Naive B cell (primary cell): ENCODE measurements around the gene NRP2. TPM values are rescaled to one million over a fixed set of nuclear protein-coding genes. Genes with fewer than 3 reads are reported as not detected.

Source experiments
- ATAC-seq, 2 donors: fragments of 150-1000 bp; cut with Tn5 transposase; 2 replicates each; pipeline ENCODE4 v1.10.0; 2021; ENCODE audit warnings: low read depth in 2 of 2, mild to moderate bottlenecking in 2 of 2, moderate library complexity in 2 of 2
- DNase-seq: peaks from one replicate; pipeline ENCODE4 v3.0.0; 2022
- H3K27ac Mint-ChIP-seq, 6 donors: one replicate each; pipeline ENCODE4 v1.8.0; 2020 to 2022; ENCODE audit warnings: mild to moderate bottlenecking in 6 of 6, mixed read lengths in 6 of 6, moderate library complexity in 5 of 6, inconsistent platforms in 2 of 6
- H3K27me3 Mint-ChIP-seq, 3 donors: one replicate each; pipeline ENCODE4 v1.8.0; 2021 to 2022; ENCODE audit warnings: mixed read lengths in 3 of 3, mild to moderate bottlenecking in 1 of 3
- H3K36me3 Mint-ChIP-seq, 2 donors: one replicate each; pipeline ENCODE4 v1.8.0; 2020 to 2022; ENCODE audit warnings: mixed read lengths in 2 of 2, inconsistent platforms in 1 of 2, mild to moderate bottlenecking in 1 of 2
- H3K4me1 Mint-ChIP-seq, 3 donors: one replicate each; pipeline ENCODE4 v1.8.0; 2020 to 2022; ENCODE audit warnings: mixed read lengths in 3 of 3, inconsistent platforms in 1 of 3, mild to moderate bottlenecking in 1 of 3, moderate library complexity in 1 of 3
- H3K4me3 Mint-ChIP-seq, 8 donors: one replicate each; pipeline ENCODE4 v1.8.0; 2020 to 2022; ENCODE audit warnings: mild to moderate bottlenecking in 8 of 8, mixed read lengths in 8 of 8, moderate library complexity in 8 of 8, inconsistent platforms in 2 of 8
- H3K9me3 Mint-ChIP-seq, 7 donors: one replicate each; pipeline ENCODE4 v1.8.0; 2020 to 2022; ENCODE audit warnings: mixed read lengths in 7 of 7, mild to moderate bottlenecking in 5 of 7, inconsistent platforms in 2 of 7, moderate library complexity in 1 of 7
- polyA plus RNA-seq, 6 donors: library from polyadenylated mRNA; unstranded; fragments of 300-500 nt; fragmentation: Illumina TruSeq; gene quantifications; one replicate each; pipeline ENCODE4 v1.2.3, GENCODE V29; 2021; ENCODE audit warnings: low read depth in 6 of 6

NRP2 gene
- polyA plus RNA-seq, 6 donors from 2014 or later, result 0.49 to 7.6 (median 2.0) TPM

GRCh38 chr2:205815673-205816072, 133.4 kb downstream of the NRP2 start:
- no peak for DNase-seq

GRCh38 chr2:205816268-205816667, 134.0 kb downstream of the NRP2 start:
- Mint-ChIP-seq H3K27ac (no peak overlapping the region), H3K4me1 (no peaks in the 10 kb centered on the region), H3K27me3 (peaks cover 17 to 28% (median 26%) of the 10 kb centered on the region in 3 donors), H3K9me3 (peaks cover 0 to 6% (median 0%) of the 10 kb centered on the region in 7 donors), H3K4me3 (no peak overlapping the region), H3K36me3 (no peaks in the 10 kb centered on the region)
- ATAC-seq (no peak), DNase-seq (no peak)

More at GRCh38 chr2:205815673-205816072, 133.4 kb downstream of the NRP2 start:
- Mint-ChIP-seq H3K27me3 (peaks cover 11 to 22% (median 20%) of the 10 kb centered on the region in 3 donors), H3K36me3 (no peaks in the 10 kb centered on the region), H3K4me1 (no peaks in the 10 kb centered on the region), H3K27ac (no peak overlapping the region), H3K4me3 (no peak overlapping the region), H3K9me3 (peaks cover 0 to 6% (median 0%) of the 10 kb centered on the region in 7 donors)
- no peak for ATAC-seq

- Mint-ChIP-seq H3K4me1 (no peaks in the 10 kb centered on the region), H3K27me3 (peaks cover 14 to 29% (median 20%) of the 10 kb centered on the region in 3 donors), H3K27ac (no peak overlapping the region), H3K36me3 (no peaks in the 10 kb centered on the region), H3K4me3 (no peak overlapping the region), H3K9me3 (peaks cover 4 to 11% (median 7%) of the 10 kb centered on the region in 7 donors)
- ATAC-seq, result no peak
- no peak for DNase-seq
Observed at GRCh38 chr2:205822579-205822978, 140.3 kb downstream of the NRP2 start.

- Mint-ChIP-seq H3K9me3 (peaks cover 2 to 14% (median 9%) of the 10 kb centered on the region in 7 donors), H3K27ac (no peak overlapping the region), H3K36me3 (no peaks in the 10 kb centered on the region), H3K4me3 (no peak overlapping the region), H3K27me3 (peaks cover 0 to 12% (median 8%) of the 10 kb centered on the region in 3 donors), H3K4me1 (peaks cover 0 to 5% (median 0%) of the 10 kb centered on the region in 3 donors)
- DNase-seq (no peak), ATAC-seq (no peak)
Observed at GRCh38 chr2:205827809-205828365, 145.6 kb downstream of the NRP2 start.

- no peak overlapping the region for H3K27ac Mint-ChIP-seq
- peaks cover 0 to 14% (median 7%) of the 10 kb centered on the region in 3 donors for H3K27me3 Mint-ChIP-seq
- H3K36me3 Mint-ChIP-seq, result no peaks in the 10 kb centered on the region
- H3K9me3 Mint-ChIP-seq, result peaks cover 0 to 7% (median 4%) of the 10 kb centered on the region in 7 donors
- DNase-seq (no peak), ATAC-seq (no peak)
- no peak overlapping the region for H3K4me3 Mint-ChIP-seq
- no peaks in the 10 kb centered on the region for H3K4me1 Mint-ChIP-seq
Observed at GRCh38 chr2:205833864-205834263, 151.6 kb downstream of the NRP2 start.

GRCh38 chr2:205834796-205835195, 152.5 kb downstream of the NRP2 start:
- H3K27ac Mint-ChIP-seq, result no peak overlapping the region
- H3K9me3 Mint-ChIP-seq, result peaks cover 0 to 8% (median 4%) of the 10 kb centered on the region in 7 donors
- peaks cover 0 to 9% (median 7%) of the 10 kb centered on the region in 3 donors for H3K27me3 Mint-ChIP-seq
- no peaks in the 10 kb centered on the region for H3K4me1 Mint-ChIP-seq
- H3K36me3 Mint-ChIP-seq, result no peaks in the 10 kb centered on the region
- ATAC-seq (no peak), DNase-seq (no peak)
- H3K4me3 Mint-ChIP-seq, result no peak overlapping the region

GRCh38 chr2:205835251-205835791, 153.0 kb downstream of the NRP2 start:
- DNase-seq, result no peak
- peaks cover 0 to 9% (median 7%) of the 10 kb centered on the region in 3 donors for H3K27me3 Mint-ChIP-seq
- no peak overlapping the region for H3K27ac Mint-ChIP-seq
- H3K36me3 Mint-ChIP-seq, result no peaks in the 10 kb centered on the region
- peaks cover 0 to 8% (median 4%) of the 10 kb centered on the region in 7 donors for H3K9me3 Mint-ChIP-seq
- no peaks in the 10 kb centered on the region for H3K4me1 Mint-ChIP-seq
- no peak overlapping the region for H3K4me3 Mint-ChIP-seq
- ATAC-seq, result no peak

GRCh38 chr2:205835923-205836322, 153.6 kb downstream of the NRP2 start:
- H3K9me3 Mint-ChIP-seq, result peaks cover 0 to 8% (median 4%) of the 10 kb centered on the region in 7 donors
- H3K27me3 Mint-ChIP-seq, result peaks cover 0 to 9% (median 7%) of the 10 kb centered on the region in 3 donors
- no peaks in the 10 kb centered on the region for H3K36me3 Mint-ChIP-seq
- no peak overlapping the region for H3K27ac Mint-ChIP-seq
- ATAC-seq, result no peak
- no peaks in the 10 kb centered on the region for H3K4me1 Mint-ChIP-seq
- DNase-seq, result no peak
- H3K4me3 Mint-ChIP-seq, result no peak overlapping the region

- peaks cover 0 to 9% (median 7%) of the 10 kb centered on the region in 3 donors for H3K27me3 Mint-ChIP-seq
- H3K9me3 Mint-ChIP-seq, result peaks cover 0 to 8% (median 4%) of the 10 kb centered on the region in 7 donors
- H3K4me3 Mint-ChIP-seq, result no peak overlapping the region
- no peaks in the 10 kb centered on the region for H3K4me1 Mint-ChIP-seq
- ATAC-seq (no peak), DNase-seq (no peak)
- no peak overlapping the region for H3K27ac Mint-ChIP-seq
- no peaks in the 10 kb centered on the region for H3K36me3 Mint-ChIP-seq
Observed at GRCh38 chr2:205836477-205837221, 154.3 kb downstream of the NRP2 start.

- Mint-ChIP-seq H3K9me3 (peaks cover 0 to 9% (median 4%) of the 10 kb centered on the region in 7 donors), H3K4me1 (no peaks in the 10 kb centered on the region), H3K36me3 (no peaks in the 10 kb centered on the region), H3K4me3 (no peak overlapping the region), H3K27me3 (peaks cover 0 to 9% (median 7%) of the 10 kb centered on the region in 3 donors), H3K27ac (no peak overlapping the region)
- no peak for DNase-seq
- no peak for ATAC-seq
Observed at GRCh38 chr2:205837663-205838062, 155.4 kb downstream of the NRP2 start.

GRCh38 chr2:205845446-205845845, 163.1 kb downstream of the NRP2 start:
- DNase-seq (no peak), ATAC-seq (no peak)
- Mint-ChIP-seq H3K27me3 (peaks cover 0 to 19% (median 16%) of the 10 kb centered on the region in 3 donors), H3K4me1 (peaks cover 0 to 6% (median 2%) of the 10 kb centered on the region in 3 donors), H3K27ac (no peak overlapping the region), H3K4me3 (no peak overlapping the region), H3K9me3 (peaks cover 0 to 5% (median 0%) of the 10 kb centered on the region in 7 donors), H3K36me3 (no peaks in the 10 kb centered on the region)
